ENCODE measurements around the gene DZANK1. TPM values are rescaled to one million over a fixed set of nuclear protein-coding genes. Genes with fewer than 3 reads are reported as not detected.
A peak's percentile ranks its signal among the peaks of the same experiment; 100 is the strongest.

Gene DZANK1
- 1.8 and 3.0 TPM in 2 replicates for total RNA-seq
- polyA plus RNA-seq, result 0.97 and 1.1 TPM in 2 replicates
- polyA plus RNA-seq (2011; cell fraction: cytosol; rRNA removed), result 1.1 and 1.2 TPM in 2 replicates
- 4.1 and 4.4 TPM in 2 replicates for polyA plus RNA-seq (2011; cell fraction: nucleus; rRNA removed)
- polyA plus RNA-seq (2012), result 0.90 and 1.1 TPM in 2 replicates
- polyA minus RNA-seq, result 0.80 and 1.2 TPM in 2 replicates
- 0.72 TPM for polyA minus RNA-seq (2011; cell fraction: cytosol; rRNA and poly(A)+ RNA removed)
- 1.5 and 1.7 TPM in 2 replicates for polyA minus RNA-seq (2011; cell fraction: nucleus; rRNA and poly(A)+ RNA removed)
- percentile 42 among the genes with signal in this experiment for Bru-seq, nascent RNA
- percentile 38 among the genes with signal in this experiment for BruChase-seq, experiment 1, labeled RNA remaining after a 6-hour chase
- percentile 49 among the genes with signal in this experiment for BruChase-seq, experiment 2, labeled RNA remaining after a 2-hour chase
- long read RNA-seq, partial matches to known transcripts, result 1 of 1 reads
- long read RNA-seq, other reads (novel, unspliced or antisense), result 0 of 1 reads

DNA sequence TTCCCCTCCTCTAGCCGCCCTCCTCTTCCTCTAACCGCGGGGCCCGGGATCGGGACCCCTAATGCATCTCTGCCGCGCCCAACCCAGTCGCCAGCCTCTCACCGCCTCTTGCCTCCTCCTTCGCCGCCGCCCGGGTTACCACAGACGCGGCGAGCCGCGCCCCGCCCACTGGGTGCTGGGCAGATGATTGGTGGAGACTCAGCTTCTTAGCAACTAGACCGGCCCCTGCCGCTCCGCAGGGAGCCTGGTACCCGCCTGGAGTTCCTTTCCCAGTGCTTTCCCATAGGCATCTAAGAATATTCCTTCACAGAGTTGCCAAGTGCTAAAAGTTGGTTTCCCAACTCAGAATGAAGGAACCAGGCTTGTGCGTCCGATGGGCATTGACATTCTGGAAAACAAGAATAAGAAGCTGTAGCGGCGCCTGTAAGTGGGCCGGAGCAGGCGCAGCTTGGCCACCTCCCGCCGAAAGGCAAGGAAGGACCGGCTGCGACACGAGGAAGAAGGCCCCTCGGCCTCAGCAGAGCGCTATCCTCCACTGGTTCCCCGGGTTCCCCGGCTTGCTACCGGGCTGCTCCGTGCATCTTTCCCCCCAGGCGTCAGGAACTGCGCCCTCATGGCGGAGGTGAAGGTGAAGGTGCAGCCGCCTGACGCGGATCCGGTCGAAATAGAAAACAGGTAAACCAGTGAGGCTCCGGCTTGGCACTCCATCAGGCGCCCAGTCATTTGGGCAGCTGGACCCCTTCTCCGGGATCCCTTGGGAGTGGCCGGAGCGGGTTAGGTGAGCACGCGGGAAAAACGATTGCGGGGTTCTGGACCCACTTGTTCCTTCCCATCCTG is at the start of gene DZANK1, which contains the start of gene POLR3F:
Gene DZANK1, minus strand, starts transcription at position 137 of the 837 bp plus-strand sequence. CDS start 1,672 bp downstream, outside the sequence.
Gene POLR3F, plus strand, starts transcription at position 497 of the 837 bp plus-strand sequence. Its CDS starts 117 bp downstream, at position 614.
- TF ChIP-seq FOS (IDR thresholded peaks at IDR 0.05; ENCODE audit: borderline replicate concordance, insufficient read depth, low read length) (no peak), POLR2A (IDR thresholded peaks at IDR 0.05; ENCODE audit: low read depth, low read length) (peak; percentile 34), JUN (IDR thresholded peaks at IDR 0.05; ENCODE audit: borderline replicate concordance, insufficient read depth, insufficient read length, low read depth) (no peak), MYC (IDR thresholded peaks at IDR 0.05; ENCODE audit: low read depth, low read length) (peak; percentile 99), EZH2 (IDR thresholded peaks at IDR 0.05; ENCODE audit: borderline replicate concordance, low read depth, low read length, severe bottlenecking) (no peak), POLR2AphosphoS5 (IDR thresholded peaks at IDR 0.05; ENCODE audit: insufficient read depth, low read depth, low read length) (peak; percentile 46), GATA2 (IDR thresholded peaks at IDR 0.05; ENCODE audit: insufficient read depth, insufficient read length, low read depth, low read length) (no peak)
- TF ChIP-seq, protein P1, sequence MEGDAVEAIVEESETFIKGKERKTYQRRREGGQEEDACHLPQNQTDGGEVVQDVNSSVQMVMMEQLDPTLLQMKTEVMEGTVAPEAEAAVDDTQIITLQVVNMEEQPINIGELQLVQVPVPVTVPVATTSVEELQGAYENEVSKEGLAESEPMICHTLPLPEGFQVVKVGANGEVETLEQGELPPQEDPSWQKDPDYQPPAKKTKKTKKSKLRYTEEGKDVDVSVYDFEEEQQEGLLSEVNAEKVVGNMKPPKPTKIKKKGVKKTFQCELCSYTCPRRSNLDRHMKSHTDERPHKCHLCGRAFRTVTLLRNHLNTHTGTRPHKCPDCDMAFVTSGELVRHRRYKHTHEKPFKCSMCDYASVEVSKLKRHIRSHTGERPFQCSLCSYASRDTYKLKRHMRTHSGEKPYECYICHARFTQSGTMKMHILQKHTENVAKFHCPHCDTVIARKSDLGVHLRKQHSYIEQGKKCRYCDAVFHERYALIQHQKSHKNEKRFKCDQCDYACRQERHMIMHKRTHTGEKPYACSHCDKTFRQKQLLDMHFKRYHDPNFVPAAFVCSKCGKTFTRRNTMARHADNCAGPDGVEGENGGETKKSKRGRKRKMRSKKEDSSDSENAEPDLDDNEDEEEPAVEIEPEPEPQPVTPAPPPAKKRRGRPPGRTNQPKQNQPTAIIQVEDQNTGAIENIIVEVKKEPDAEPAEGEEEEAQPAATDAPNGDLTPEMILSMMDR (IDR thresholded peaks at IDR 0.05; ENCODE audit: extremely low read depth in 1 of 2, insufficient read depth in 1 of 2, low read depth in 1 of 2, low read length in 2 of 2), result no peak
- TF ChIP-seq, protein P2, sequence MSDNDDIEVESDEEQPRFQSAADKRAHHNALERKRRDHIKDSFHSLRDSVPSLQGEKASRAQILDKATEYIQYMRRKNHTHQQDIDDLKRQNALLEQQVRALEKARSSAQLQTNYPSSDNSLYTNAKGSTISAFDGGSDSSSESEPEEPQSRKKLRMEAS (IDR thresholded peaks at IDR 0.05; ENCODE audit: insufficient read depth, insufficient read length), result peak; percentile 86
- DNase-seq (ENCODE audit: low read depth, low spot score), result peak; percentile 96
- Histone ChIP-seq H4K20me1 (replicated peaks; ENCODE audit: control insufficient read depth, extremely low read depth, insufficient read depth, low read length) (no peaks in the 10 kb centered on the region), H2AFZ (ENCODE audit: low read depth, low read length) (peak within 1 kb of the TSS; percentile 96), H3K9ac (replicated peaks; ENCODE audit: extremely low read depth, insufficient read depth, low read length) (peak within 1 kb of the TSS; percentile 93), H3K27me3 (ENCODE audit: control insufficient read depth in 2 of 2, insufficient read depth in 2 of 2, low read length in 2 of 2) (no peaks in the 10 kb centered on the region), H3K4me3 (replicated peaks in 1 of 3; ENCODE audit: insufficient read depth in 1 of 3, low read depth in 1 of 3, low read length in 3 of 3) (peak within 1 kb of the TSS; percentile 72 to 99 (median 99)), H3K36me3 (ENCODE audit: control insufficient read depth in 2 of 2, extremely low read depth in 1 of 2, insufficient read depth in 2 of 2, low read length in 2 of 2) (peaks cover 0 to 3% of the 10 kb centered on the region in 2 experiments), H3K79me2 (ENCODE audit: control insufficient read depth, insufficient read depth, low read length) (peaks cover 32% of the 10 kb centered on the region), H3K4me1 (ENCODE audit: control insufficient read depth, extremely low read depth, insufficient read depth, low read length) (peaks cover 13% of the 10 kb centered on the region), H3K4me2 (ENCODE audit: insufficient read depth, low read length) (peak within 1 kb of the TSS; percentile 94), H3K27ac (ENCODE audit: insufficient read depth, low read depth, low read length) (peak within 1 kb of the TSS; percentile 93), H3K9me3 (replicated peaks; ENCODE audit: control insufficient read depth, insufficient read depth, low read length) (no peaks in the 10 kb centered on the region), H3K9me1 (replicated peaks; ENCODE audit: control insufficient read depth, extremely low read depth, insufficient read depth, low read length) (no peaks in the 10 kb centered on the region)
- intact Hi-C loops (cut with micrococcal nuclease) (loop anchor here (1.0 to 5.0 kb wide), 6 partner anchors 30 to 330 kb away; partner anchors contain the start of genes KAT14, PET117, RBBP9 and SEC23B), dilution Hi-C loops (cut with MboI; ENCODE audit: extremely low pct_ligation_motif_present, low sequenced_read_pairs) (no loop called here)
- FAIRE-seq, result peak; percentile 94
- CTCF ChIA-PET, result interaction anchor here (0.7 to 1.6 kb wide), 7 partner anchors 9 to 179 kb away, joined by 3 to 6 read pairs (median 3); partner anchors contain the start of genes RBBP9 and SEC23B
- POLR2A ChIA-PET, result interaction anchor here (0.6 to 1.2 kb wide), 2 partner anchors 33 to 40 kb away, joined by 5 to 8 read pairs; partner anchors contain the start of gene SEC23B
- no TSS peak for BruUV-seq (replicated peaks)
